GM21619 (cell line): ENCODE data around the gene ORM2.
"Not testable (repeated sequence)": the region's sequence is repeated elsewhere in the genome, so short reads cannot be mapped to it uniquely, and the experiment has no call there.

Source experiments
- ATAC-seq: cut with Tn5 transposase; IDR thresholded peaks from one replicate; pipeline ENCODE4 v1.9.1; 2021; ENCODE audit not compliant: unreplicated experiment

Gene ORM2

GRCh38 chr9:114330636-114331035, 967 bp downstream of the ORM2 start:
- ATAC-seq: no peak

GRCh38 chr9:114331229-114332195, 1.8 kb downstream of the ORM2 start:
- ATAC-seq: not testable (repeated sequence)

GRCh38 chr9:114332474-114333040, 2.9 kb downstream of the ORM2 start:
- not testable (repeated sequence) for ATAC-seq

- ATAC-seq: not testable (repeated sequence)
Measured at GRCh38 chr9:114333718-114334117, 4.0 kb downstream of the ORM2 start.

GRCh38 chr9:114334490-114334889, 4.8 kb downstream of the ORM2 start:
- ATAC-seq: no peak

- no peak for ATAC-seq
Measured at GRCh38 chr9:114335745-114336144, 6.1 kb downstream of the ORM2 start.

- ATAC-seq: no peak
Measured at GRCh38 chr9:114336157-114336556, 6.5 kb downstream of the ORM2 start.

- no peak for ATAC-seq
Measured at GRCh38 chr9:114336699-114337395, 7.2 kb downstream of the ORM2 start.

GRCh38 chr9:114338187-114338586, 8.5 kb downstream of the ORM2 start:
- no peak for ATAC-seq

- ATAC-seq: no peak
Measured at GRCh38 chr9:114339130-114339908, 9.7 kb downstream of the ORM2 start.

- ATAC-seq: no peak
Measured at GRCh38 chr9:114341152-114341830, 11.6 kb downstream of the ORM2 start.

GRCh38 chr9:114341991-114342390, 12.3 kb downstream of the ORM2 start:
- no peak for ATAC-seq

- no peak for ATAC-seq
Measured at GRCh38 chr9:114342755-114343440, 13.2 kb downstream of the ORM2 start.

GRCh38 chr9:114343471-114344187, 14.0 kb downstream of the ORM2 start:
- no peak for ATAC-seq

- ATAC-seq: no peak
Measured at GRCh38 chr9:114344188-114344566, 14.5 kb downstream of the ORM2 start.

- ATAC-seq: no peak
Measured at GRCh38 chr9:114344692-114345091, 15.0 kb downstream of the ORM2 start.

- no peak for ATAC-seq
Measured at GRCh38 chr9:114345493-114346065, 15.9 kb downstream of the ORM2 start.

- ATAC-seq: no peak
Measured at GRCh38 chr9:114346146-114346545, 16.5 kb downstream of the ORM2 start.

- no peak for ATAC-seq
Measured at GRCh38 chr9:114347675-114348074, 18.0 kb downstream of the ORM2 start.
